MM.1S (cell line): ENCODE measurements around the gene TP73.

Experiments used
- CTCF ChIP-seq: fragments of 300-600 bp; sonication (generic); IDR thresholded peaks from 2 replicates; pipeline ENCODE4 v1.5.1; 2016; ENCODE audit warnings: antibody characterized with exemption, low read length, mixed read lengths
- EZH2 ChIP-seq: fragments of 300-600 bp; sonication (generic); optimal IDR thresholded peaks from 2 replicates; pipeline ENCODE3; 2017; ENCODE audit warnings: low read depth, mild to moderate bottlenecking, antibody characterized with exemption, low read length, mixed read lengths
- EZH2phosphoT487 ChIP-seq: fragments of 300-600 bp; sonication (generic); IDR thresholded peaks from 2 replicates; pipeline ENCODE4 v1.6.1; 2018; ENCODE audit warnings: antibody characterized with exemption, low read length

GRCh38 chr1:3772715-3773571 lies 120.6 kb downstream of the TP73 start, which contains the start of gene SMIM1:
- no peak for TF ChIP-seq CTCF
- TF ChIP-seq EZH2 = no peak
- no peak for TF ChIP-seq EZH2phosphoT487
